C4-2B (cell line): ENCODE measurements around the gene PROCR.

ENCODE experiments used
- ZFX ChIP-seq: fragments of 450-650 bp; IDR thresholded peaks from 2 replicates; pipeline ENCODE4 v1.6.1; 2017
- TF ChIP-seq, protein P1 (sequence below): fragments of 450-650 bp; conservative IDR thresholded peaks from 2 replicates; pipeline ENCODE4 v1.5.1; 2017; ENCODE audit warnings: mild to moderate bottlenecking

DNA sequence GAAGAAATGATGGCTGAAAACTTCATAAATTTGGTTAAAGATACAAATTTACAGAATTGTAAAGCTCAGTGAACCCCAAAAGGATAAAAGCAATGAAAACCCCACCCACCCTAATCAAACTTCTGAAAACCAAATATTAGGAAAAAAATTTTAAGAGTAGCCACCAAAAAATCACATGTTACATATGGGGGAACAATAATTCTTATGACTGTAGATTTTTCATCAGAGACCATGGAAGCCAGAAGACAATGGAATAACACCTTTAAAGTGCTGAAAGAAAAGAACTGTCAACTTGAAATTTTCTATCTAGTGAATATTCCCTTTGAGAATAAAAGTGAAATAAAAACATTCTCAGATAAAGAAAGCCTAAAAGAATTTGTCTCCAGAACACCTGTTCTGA lies 24.4 kb downstream of the PROCR start:
- TF ChIP-seq, protein P1, sequence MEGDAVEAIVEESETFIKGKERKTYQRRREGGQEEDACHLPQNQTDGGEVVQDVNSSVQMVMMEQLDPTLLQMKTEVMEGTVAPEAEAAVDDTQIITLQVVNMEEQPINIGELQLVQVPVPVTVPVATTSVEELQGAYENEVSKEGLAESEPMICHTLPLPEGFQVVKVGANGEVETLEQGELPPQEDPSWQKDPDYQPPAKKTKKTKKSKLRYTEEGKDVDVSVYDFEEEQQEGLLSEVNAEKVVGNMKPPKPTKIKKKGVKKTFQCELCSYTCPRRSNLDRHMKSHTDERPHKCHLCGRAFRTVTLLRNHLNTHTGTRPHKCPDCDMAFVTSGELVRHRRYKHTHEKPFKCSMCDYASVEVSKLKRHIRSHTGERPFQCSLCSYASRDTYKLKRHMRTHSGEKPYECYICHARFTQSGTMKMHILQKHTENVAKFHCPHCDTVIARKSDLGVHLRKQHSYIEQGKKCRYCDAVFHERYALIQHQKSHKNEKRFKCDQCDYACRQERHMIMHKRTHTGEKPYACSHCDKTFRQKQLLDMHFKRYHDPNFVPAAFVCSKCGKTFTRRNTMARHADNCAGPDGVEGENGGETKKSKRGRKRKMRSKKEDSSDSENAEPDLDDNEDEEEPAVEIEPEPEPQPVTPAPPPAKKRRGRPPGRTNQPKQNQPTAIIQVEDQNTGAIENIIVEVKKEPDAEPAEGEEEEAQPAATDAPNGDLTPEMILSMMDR: no peak
- no peak for TF ChIP-seq ZFX
